ENCODE data around the gene CDK5. TPM values are rescaled to one million over a fixed set of nuclear protein-coding genes. Genes with fewer than 3 reads are reported as not detected.

CDK5 gene
- total RNA-seq, 2 donors from 2014 or later = 13.1 to 18.5 TPM

- intact Hi-C loops (cut with DNase I) = no loop called here
- Histone ChIP-seq H3K36me3 (peaks cover 0 to 13% of the 10 kb centered on the region in 2 donors), H3K27ac (no peak overlapping the region)
Observed at GRCh38 chr7:151077705-151078232, 20.1 kb upstream of the CDK5 start.

GRCh38 chr7:151076863-151077704, 19.4 kb upstream of the CDK5 start:
- intact Hi-C loops (cut with DNase I) = no loop called here
- H3K36me3 ChIP-seq = peaks cover 0 to 13% of the 10 kb centered on the region in 2 donors
- no peaks in the 10 kb centered on the region for H3K27me3 ChIP-seq (replicated peaks; ENCODE audit: insufficient read depth)
- DNase-seq (ENCODE audit: low spot score) = no peak
- TF ChIP-seq POLR2A (IDR thresholded peaks at IDR 0.05) (no peak), CTCF (IDR thresholded peaks at IDR 0.05) (peak in 1 of 4 experiments; percentile 10)
- no peak overlapping the region for H3K4me3 ChIP-seq
- H3K9me3 ChIP-seq = no peaks in the 10 kb centered on the region
- H3K4me1 ChIP-seq (replicated peaks) = peaks cover 19% of the 10 kb centered on the region
- WGBS = 69% methylated on average over 32 of the region's 33 CpGs
- no peak overlapping the region for H3K27ac ChIP-seq

More at GRCh38 chr7:151077705-151078232, 20.1 kb upstream of the CDK5 start:
- Histone ChIP-seq H3K4me1 (replicated peaks) (peaks cover 26% of the 10 kb centered on the region), H3K27me3 (replicated peaks; ENCODE audit: insufficient read depth) (no peaks in the 10 kb centered on the region), H3K9me3 (no peaks in the 10 kb centered on the region), H3K4me3 (no peak overlapping the region)
- TF ChIP-seq CTCF (IDR thresholded peaks at IDR 0.05) = no peak
- no peak for TF ChIP-seq POLR2AphosphoS5 (IDR thresholded peaks at IDR 0.05)
- no peak for TF ChIP-seq POLR2A (IDR thresholded peaks at IDR 0.05)
- 52% methylated on average over 9 of the region's 10 CpGs for WGBS
- no peak for DNase-seq (ENCODE audit: low spot score)

- peaks cover 2 to 13% of the 10 kb centered on the region in 2 donors for H3K36me3 ChIP-seq
- no peak for TF ChIP-seq CTCF (IDR thresholded peaks at IDR 0.05)
- TF ChIP-seq POLR2A (IDR thresholded peaks at IDR 0.05) = no peak
- TF ChIP-seq POLR2AphosphoS5 (IDR thresholded peaks at IDR 0.05) = no peak
- DNase-seq (ENCODE audit: low spot score) = no peak
- H3K4me3 ChIP-seq = no peak overlapping the region
- H3K27me3 ChIP-seq (replicated peaks; ENCODE audit: insufficient read depth) = no peaks in the 10 kb centered on the region
- no peaks in the 10 kb centered on the region for H3K9me3 ChIP-seq
- intact Hi-C loops (cut with DNase I) = no loop called here
- H3K4me1 ChIP-seq (replicated peaks) = peaks cover 8% of the 10 kb centered on the region
- H3K27ac ChIP-seq = no peak overlapping the region
- 83% methylated on average over 22 of the region's 22 CpGs for WGBS
Observed at GRCh38 chr7:151075978-151076426, 18.3 kb upstream of the CDK5 start.

- Histone ChIP-seq H3K27ac (no peak overlapping the region), H3K36me3 (peaks cover 2 to 15% of the 10 kb centered on the region in 2 donors), H3K4me3 (no peak overlapping the region), H3K27me3 (replicated peaks; ENCODE audit: insufficient read depth) (no peaks in the 10 kb centered on the region), H3K4me1 (replicated peaks) (peaks cover 6% of the 10 kb centered on the region), H3K9me3 (no peaks in the 10 kb centered on the region)
- WGBS = 70% methylated on average over 7 of the region's 7 CpGs
- intact Hi-C loops (cut with DNase I) = no loop called here
- no peak for DNase-seq (ENCODE audit: low spot score)
- TF ChIP-seq POLR2A (IDR thresholded peaks at IDR 0.05) (no peak), CTCF (IDR thresholded peaks at IDR 0.05) (no peak), POLR2AphosphoS5 (IDR thresholded peaks at IDR 0.05) (no peak)
Observed at GRCh38 chr7:151075662-151075971, 17.9 kb upstream of the CDK5 start.

All from prostate gland (tissue), 2 donors.